ENCODE data around the gene SPP2.

DNA sequence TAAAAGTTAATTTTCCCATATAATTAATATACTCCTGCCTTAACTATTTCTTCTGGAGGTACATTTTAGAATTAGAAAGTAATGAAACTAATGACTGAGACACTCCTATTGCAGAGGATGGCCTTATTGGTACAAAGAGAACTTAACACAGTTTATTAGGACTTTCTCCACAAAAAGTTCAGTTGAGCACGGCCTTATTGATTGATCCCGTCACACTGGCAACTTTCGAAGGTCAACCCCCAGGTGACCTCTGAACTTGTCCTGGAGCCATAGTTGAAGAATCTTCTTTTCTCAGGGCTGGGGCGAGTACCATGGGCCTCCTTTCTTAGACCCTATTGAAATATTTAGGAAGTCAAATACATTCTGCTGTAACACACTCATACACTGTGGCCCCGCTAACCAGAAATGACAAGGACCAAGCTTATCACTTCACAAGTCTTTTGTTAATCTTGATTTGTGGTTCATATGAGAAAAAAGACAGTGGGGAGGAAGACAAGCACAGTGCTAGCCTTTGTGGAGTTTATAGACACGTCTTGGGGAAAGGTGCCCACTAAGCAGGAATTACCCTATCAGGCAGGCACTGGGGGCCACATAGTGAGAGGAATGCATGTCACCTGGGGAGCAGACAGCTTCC, 11.2 kb downstream of the SPP2 start:
- TF ChIP-seq, protein P1, sequence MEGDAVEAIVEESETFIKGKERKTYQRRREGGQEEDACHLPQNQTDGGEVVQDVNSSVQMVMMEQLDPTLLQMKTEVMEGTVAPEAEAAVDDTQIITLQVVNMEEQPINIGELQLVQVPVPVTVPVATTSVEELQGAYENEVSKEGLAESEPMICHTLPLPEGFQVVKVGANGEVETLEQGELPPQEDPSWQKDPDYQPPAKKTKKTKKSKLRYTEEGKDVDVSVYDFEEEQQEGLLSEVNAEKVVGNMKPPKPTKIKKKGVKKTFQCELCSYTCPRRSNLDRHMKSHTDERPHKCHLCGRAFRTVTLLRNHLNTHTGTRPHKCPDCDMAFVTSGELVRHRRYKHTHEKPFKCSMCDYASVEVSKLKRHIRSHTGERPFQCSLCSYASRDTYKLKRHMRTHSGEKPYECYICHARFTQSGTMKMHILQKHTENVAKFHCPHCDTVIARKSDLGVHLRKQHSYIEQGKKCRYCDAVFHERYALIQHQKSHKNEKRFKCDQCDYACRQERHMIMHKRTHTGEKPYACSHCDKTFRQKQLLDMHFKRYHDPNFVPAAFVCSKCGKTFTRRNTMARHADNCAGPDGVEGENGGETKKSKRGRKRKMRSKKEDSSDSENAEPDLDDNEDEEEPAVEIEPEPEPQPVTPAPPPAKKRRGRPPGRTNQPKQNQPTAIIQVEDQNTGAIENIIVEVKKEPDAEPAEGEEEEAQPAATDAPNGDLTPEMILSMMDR (IDR thresholded peaks at IDR 0.05): no peak
- TF ChIP-seq POLR2A (IDR thresholded peaks at IDR 0.05): no peak

Data from tibial nerve (tissue), 3 donors.